Measurements from ENCODE around the gene POPDC3. TPM values are rescaled to one million over a fixed set of nuclear protein-coding genes. Genes with fewer than 3 reads are reported as not detected.

The POPDC3 gene
- total RNA-seq, 1 donor from 2014 or later, result not detected

Other genes with a start within 250 kb of the POPDC3 start
- 0.10 TPM for gene LIN28B, start 222.9 kb downstream of the POPDC3 start, total RNA-seq
- gene PREP, start 223.1 kb upstream of the POPDC3 start, total RNA-seq, result 14.0 TPM